HG03571 (cell line): ENCODE measurements around the gene NCCRP1.

Experiments used
- ATAC-seq: cut with Tn5 transposase; IDR thresholded peaks from one replicate; pipeline ENCODE4 v1.9.1; 2021; ENCODE audit not compliant: unreplicated experiment

The NCCRP1 gene

GRCh38 chr19:39164289-39164688, 32.5 kb upstream of the NCCRP1 start:
- ATAC-seq, result no peak

- ATAC-seq, result no peak
These were observed 30.9 kb upstream of the NCCRP1 start for GRCh38 chr19:39165857-39166256.

- no peak for ATAC-seq
These were observed 30.0 kb upstream of the NCCRP1 start for GRCh38 chr19:39166571-39167391.

- no peak for ATAC-seq
These were observed 29.1 kb upstream of the NCCRP1 start for GRCh38 chr19:39167461-39168257.

GRCh38 chr19:39168258-39169142, 28.3 kb upstream of the NCCRP1 start:
- ATAC-seq, result no peak

- no peak for ATAC-seq
These were observed 27.5 kb upstream of the NCCRP1 start for GRCh38 chr19:39169143-39169810.

GRCh38 chr19:39170386-39171231, 26.2 kb upstream of the NCCRP1 start:
- no peak for ATAC-seq

- no peak for ATAC-seq
These were observed 25.0 kb upstream of the NCCRP1 start for GRCh38 chr19:39171479-39172465.

- ATAC-seq, result no peak
These were observed 23.9 kb upstream of the NCCRP1 start for GRCh38 chr19:39172700-39173501.

GRCh38 chr19:39173502-39173991, 23.2 kb upstream of the NCCRP1 start:
- no peak for ATAC-seq

GRCh38 chr19:39174142-39174541, 22.6 kb upstream of the NCCRP1 start:
- no peak for ATAC-seq

- no peak for ATAC-seq
These were observed 21.9 kb upstream of the NCCRP1 start for GRCh38 chr19:39174558-39175544.

GRCh38 chr19:39175564-39175963, 21.2 kb upstream of the NCCRP1 start:
- no peak for ATAC-seq

GRCh38 chr19:39177110-39177699, 19.6 kb upstream of the NCCRP1 start:
- ATAC-seq, result no peak

- no peak for ATAC-seq
These were observed 19.0 kb upstream of the NCCRP1 start for GRCh38 chr19:39177736-39178135.
